ENCODE data around the gene DNAJC18.
"Not testable (repeated sequence)": the region's sequence is repeated elsewhere in the genome, so short reads cannot be mapped to it uniquely, and the experiment has no call there.

DNAJC18 gene

GRCh38 chr5:139439013-139439903, at the start of gene DNAJC18:
DNAJC18 (minus strand) TSS chr5:139439525; CDS start chr5:139439445, 80 bp downstream.
- DNase-seq: peak; percentile 95

DNA sequence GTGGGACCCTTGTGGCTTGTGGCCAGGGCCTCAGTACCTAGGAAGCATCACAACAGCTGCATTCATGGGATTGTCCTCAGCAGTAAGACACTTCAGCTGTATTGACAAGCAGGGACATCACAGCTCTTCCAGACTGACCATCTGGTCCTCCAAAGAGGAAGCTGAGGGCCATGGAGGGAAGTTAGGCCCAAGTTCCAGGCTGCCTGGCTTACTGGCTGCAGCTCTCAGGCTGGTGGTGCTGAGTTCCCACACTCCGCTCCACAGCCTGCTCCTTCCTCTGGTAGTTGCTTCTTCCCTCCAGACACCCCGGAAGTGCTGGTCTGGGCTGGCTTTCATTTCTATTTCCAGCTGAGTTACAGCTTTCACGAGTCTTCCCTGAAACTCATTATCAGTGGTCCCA, 48.9 kb upstream of the DNAJC18 start:
- DNase-seq: no peak

DNA sequence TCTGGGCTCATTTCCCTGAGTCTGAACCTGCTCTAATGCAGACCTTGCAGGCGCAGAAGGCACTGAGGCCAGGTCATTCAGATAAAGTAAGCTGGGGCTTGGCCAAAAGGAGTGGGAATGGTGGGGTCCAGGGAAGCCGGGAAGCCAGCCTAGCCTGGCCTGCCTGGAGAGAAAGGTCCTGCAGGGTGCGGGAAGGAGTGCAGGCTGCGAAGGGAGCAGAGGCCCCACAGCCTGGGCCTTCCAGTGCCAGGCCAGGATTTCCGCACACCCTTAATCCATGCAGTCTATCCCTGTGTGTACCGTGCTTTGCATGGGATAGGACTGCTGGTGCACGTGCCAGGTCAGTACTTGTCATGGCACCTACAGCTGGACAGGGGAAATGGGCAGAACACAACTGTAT, 46.9 kb upstream of the DNAJC18 start:
- no peak for DNase-seq

DNA sequence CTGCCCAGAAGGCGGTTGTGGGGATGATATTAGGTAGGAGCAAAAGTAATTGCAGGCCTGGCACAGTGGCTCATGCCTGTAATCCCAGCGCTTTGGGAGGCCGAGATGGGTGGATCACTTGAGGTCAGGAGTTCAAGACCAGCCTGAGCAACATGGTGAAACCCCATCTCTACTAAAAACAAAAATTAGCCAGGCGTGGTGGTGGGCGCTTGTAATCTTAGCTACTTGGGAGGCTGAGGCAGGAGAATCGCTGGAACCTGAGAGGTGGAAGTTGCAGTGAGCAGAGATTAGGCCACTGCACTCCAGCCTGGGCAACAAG, 43.5 kb upstream of the DNAJC18 start:
- not testable (repeated sequence) for DNase-seq

- DNase-seq: peak; percentile 82
Observed at GRCh38 chr5:139482050-139482889, 42.9 kb upstream of the DNAJC18 start, which contains the start of gene STING1. STING1 (minus strand) TSS chr5:139482758; CDS start chr5:139481704, 1,054 bp downstream.

GRCh38 chr5:139481580-139482049, 42.3 kb upstream of the DNAJC18 start:
- no peak for DNase-seq

GRCh38 chr5:139481122-139481533, 41.8 kb upstream of the DNAJC18 start:
- DNase-seq: no peak

DNA sequence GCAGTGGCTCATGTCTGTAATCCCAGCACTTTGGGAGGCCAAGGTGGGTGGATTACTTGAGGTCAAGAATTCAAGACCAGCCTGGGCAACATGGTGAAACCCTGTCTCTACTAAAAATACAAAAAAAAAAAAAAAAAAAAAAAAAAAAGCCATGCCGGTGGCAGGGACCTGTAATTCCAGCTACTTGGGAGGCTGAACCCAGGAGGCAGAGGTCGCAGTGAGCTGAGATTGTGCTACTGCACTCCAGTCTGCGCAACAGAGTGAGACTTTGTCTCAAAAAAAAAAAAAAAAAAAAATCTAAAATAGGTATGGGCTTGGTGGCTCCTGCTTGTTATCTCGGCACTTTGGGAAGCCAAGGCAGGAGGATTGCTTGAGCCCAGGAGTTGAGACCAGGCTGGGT, 40.4 kb upstream of the DNAJC18 start:
- not testable (repeated sequence) for DNase-seq

DNA sequence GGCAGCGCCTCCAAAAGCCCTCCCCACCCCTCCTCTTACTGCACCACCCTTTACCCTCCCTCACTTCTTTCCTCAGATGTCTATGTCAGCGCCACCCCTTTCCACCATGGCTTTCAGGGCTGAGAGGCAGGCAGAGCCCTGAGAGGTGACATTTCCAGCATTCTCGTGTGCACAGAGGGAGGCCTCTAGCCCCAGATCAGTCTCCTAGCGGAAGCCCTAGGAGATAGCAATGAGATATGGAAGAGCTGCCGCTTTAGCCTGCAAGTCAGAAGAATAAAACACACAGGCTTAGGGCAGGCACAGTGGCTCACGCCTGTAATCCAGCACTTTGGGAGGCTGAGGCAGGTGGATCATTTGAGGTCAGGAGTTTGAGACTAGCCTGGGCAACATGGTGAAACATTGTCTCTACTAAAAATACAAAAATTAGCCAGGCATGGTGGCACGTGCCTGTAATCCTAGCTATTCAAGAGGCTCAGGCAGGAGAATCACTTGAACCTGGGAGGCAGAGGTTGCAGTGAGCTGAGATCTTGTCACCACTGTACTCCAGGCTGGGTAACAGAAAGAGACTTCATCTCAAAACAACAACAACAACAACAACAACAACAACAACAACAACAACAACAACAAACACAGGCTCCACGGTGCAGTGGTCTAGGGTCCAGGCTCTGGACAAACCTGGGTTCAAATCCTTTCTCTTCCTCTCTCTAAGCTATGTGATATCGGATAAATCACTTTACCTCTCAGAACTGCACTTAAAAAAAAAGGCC, 39.5 kb upstream of the DNAJC18 start:
- DNase-seq: not testable (repeated sequence)

DNA sequence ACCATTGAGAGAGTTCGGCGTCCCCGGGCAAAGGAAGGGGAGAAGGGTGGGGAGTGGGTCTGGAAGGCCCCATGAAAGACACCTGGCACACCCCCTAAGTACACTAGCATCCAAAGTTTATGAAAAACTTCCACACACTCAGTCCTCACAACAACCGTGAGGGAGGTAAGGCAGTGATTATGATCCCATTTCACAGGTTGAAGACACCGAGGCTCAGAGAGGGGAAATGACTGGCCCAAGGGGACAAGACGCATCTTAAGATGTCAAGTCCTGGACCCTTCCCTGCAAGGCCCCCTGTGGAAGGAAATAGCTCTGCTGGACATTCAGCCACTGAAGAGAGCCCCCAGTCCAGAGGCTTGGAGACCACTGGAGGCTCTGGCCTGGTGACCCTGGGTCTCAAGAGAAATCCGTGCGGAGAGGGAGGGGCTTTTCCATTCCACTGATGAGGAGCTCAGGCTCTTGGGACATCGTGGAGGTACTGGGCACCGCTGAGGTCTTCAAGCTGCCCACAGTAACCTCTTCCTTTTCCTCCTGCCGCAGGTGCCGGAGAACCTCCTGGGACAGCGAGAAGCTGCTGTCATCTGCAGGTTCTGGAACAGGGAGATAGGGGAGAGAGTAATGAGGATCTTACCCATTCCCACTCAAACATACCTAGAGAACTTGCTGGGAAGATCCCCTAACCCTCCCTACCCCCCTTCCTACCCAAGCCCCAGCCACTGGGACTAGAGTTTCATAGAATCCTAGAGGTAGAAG, 36.7 kb upstream of the DNAJC18 start:
- DNase-seq: no peak

GRCh38 chr5:139474890-139475791, 35.8 kb upstream of the DNAJC18 start:
- no peak for DNase-seq

DNA sequence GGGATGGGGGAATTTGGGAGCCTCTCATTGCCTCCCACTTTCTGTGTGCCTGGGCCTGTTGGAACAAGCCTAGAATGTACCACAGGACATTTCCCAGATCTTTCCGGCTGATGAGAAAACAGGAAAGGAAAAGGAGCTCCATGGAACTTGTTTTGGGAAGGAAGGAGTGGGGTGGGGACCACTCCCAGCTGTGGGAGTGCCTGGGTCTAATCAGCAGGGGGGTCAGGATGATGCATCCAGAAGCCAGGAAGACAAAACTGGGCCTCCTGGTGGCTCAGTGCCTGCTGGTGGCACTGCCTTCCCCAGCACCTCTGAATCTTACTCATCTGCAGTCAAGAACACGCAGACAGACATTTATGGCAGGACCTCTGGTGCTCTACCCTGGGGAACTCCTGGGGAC, 34.2 kb upstream of the DNAJC18 start:
- no peak for DNase-seq

DNA sequence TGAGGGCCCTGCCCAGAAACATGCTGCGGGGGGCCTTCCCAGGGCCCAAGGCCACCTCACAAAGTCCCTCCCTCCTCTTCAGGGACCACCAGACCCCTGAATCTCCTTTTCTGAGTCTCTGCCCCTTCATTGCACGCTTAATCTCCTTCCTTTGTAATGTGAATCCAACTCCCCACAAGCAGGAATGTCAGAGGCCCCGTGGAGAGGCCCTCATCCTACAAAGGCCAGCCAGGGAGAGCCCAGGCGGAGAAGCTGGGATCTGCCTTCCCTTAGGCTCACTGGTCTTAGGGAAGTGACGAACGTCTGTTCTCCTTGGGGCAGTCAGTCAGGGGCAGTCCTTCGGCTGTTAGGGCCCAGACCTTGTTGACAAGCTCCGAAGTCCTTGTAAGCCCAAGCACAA, 33.8 kb upstream of the DNAJC18 start:
- no peak for DNase-seq

GRCh38 chr5:139472386-139473030, 33.2 kb upstream of the DNAJC18 start:
- peak; percentile 61 for DNase-seq

DNA sequence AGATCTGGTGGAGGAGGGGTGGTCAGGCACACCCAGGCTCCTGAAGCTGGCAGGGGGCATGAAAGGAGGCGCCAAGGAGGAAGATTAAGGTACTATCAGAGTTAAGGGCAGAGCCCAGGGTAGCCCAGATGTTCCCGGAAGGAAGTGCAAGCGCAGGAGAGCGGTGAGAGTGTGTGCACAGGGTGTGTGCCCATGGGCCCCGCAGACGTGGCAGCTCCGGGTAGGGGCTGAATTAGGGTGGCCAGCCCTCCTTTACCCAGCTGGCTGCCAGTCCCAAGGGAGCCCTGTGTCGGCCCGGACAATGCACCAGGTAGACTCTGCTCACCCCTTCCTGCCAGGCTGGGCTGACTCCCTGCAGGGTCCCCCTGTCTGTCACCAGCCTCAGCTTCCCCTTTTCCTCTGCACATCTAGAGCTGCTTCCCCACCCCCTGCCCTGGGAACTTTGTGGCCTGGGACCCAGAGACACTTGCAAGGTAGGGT, 31.5 kb upstream of the DNAJC18 start, which contains the start of gene SMIM33:
SMIM33 (plus strand) TSS at position 184 of the 480 bp plus-strand sequence; CDS start at position 302, 118 bp downstream.
- peak; percentile 80 for DNase-seq

- no peak for DNase-seq
Observed at GRCh38 chr5:139468421-139468931, 29.2 kb upstream of the DNAJC18 start.

GRCh38 chr5:139462586-139463276, 23.4 kb upstream of the DNAJC18 start, which contains the start of gene ECSCR:
ECSCR (minus strand) TSS chr5:139462743; CDS start chr5:139462670, 73 bp downstream.
- DNase-seq: no peak

DNA sequence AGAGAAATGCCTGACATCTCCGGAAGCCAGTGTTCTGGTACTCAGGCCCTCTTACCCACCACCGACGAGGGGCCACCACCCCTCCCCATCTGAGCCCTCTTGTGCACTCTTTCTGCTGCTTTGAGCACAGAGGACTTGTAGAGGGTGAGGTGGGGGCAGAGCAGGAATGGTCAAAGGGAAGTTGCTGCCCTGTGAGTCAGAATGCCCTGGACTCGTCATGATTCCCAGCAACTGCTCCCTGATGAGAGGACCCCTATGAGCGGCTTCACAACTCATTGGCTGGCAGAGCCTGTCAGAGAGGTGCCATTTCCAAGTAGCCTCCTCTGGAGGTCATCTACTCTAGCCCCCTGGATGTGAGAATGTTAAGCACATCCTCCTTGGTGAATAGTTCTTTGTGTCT, 22.4 kb upstream of the DNAJC18 start:
- no peak for DNase-seq

DNA sequence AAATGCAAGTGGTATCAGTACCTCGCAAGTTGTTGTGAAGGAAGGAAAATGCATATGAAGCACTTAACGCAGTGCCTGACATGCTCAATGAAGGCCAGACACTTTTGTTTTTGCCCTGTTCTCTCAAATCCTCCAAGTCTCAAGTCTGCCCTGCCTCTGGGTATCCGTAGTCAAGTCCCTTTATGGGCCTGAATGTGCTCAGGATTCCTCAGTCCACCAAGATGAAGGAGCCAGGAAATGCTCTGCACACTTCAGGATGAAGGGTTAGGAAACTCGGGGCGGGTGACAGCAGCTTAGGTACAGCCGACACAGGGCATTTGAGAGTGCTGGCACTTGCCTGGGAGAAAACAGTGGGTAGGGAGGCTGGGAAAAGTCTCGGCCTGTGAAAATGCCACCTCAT, 21.9 kb upstream of the DNAJC18 start:
- DNase-seq: no peak

All from activated CD8-positive, alpha-beta memory T cell treated with anti-CD3 and anti-CD28 coated beads for 24 hours (primary cell).